Esophagus squamous epithelium (tissue), 5 donors: ENCODE data around the gene COL8A1. TPM values are rescaled to one million over a fixed set of nuclear protein-coding genes. Genes with fewer than 3 reads are reported as not detected.

ENCODE experiments used
- DNase-seq: peaks from one replicate; lab custom pipeline; 2025; lab: John Stamatoyannopoulos, UW
- H3K27ac ChIP-seq, 4 donors: fragments of 200-600 bp; sonication (generic); one replicate each; pipeline ENCODE4 v1.5.1; 2016 to 2019; ENCODE audit warnings: mild to moderate bottlenecking in 1 of 4
- H3K27me3 ChIP-seq, 4 donors: fragments of 200-600 bp; sonication (generic); 1 replicate in 3 of 4; 2 replicates in 1 of 4; pipeline versions ENCODE4 v1.5.1 to v1.6.0; 2017 to 2021; ENCODE audit warnings: antibody characterized with exemption in 1 of 4
- H3K36me3 ChIP-seq, 3 donors: fragments of 200-600 bp; sonication (generic); one replicate each; pipeline ENCODE4 v1.5.1; 2016 to 2019
- H3K4me1 ChIP-seq, 3 donors: fragments of 200-600 bp; sonication (generic); one replicate each; pipeline ENCODE4 v1.5.1; 2017 to 2019
- H3K4me3 ChIP-seq, 4 donors: fragments of 200-600 bp; sonication (generic); 1 replicate in 3 of 4; 2 replicates in 1 of 4; pipeline ENCODE4 v1.5.1; 2016 to 2019; ENCODE audit warnings: mild to moderate bottlenecking in 2 of 4, moderate library complexity in 1 of 4
- H3K9me3 ChIP-seq, 3 donors: fragments of 200-600 bp; sonication (generic); one replicate each; pipeline ENCODE4 v1.5.1; 2016 to 2019
- POLR2A ChIP-seq, 4 donors: fragments of 450-650 bp; IDR thresholded peaks; one replicate each; pipeline ENCODE4 v1.6.1; 2017; ENCODE audit warnings: antibody characterized with exemption in 4 of 4, mild to moderate bottlenecking in 4 of 4, moderate library complexity in 3 of 4
- WGBS, 2 donors: methylation state at CpG; one replicate each; pipeline ENCODE4 v1.1.5; 2018; 5-methylcytosine and 5-hydroxymethylcytosine counted together
- intact Hi-C: fragments of 100-400 bp; cut with DNase I; formaldehyde crosslinking; loops from one replicate; pipeline ENCODE4 v1.15.0; 2022
- total RNA-seq, 4 donors: library from RNA; depleted of rRNA; stranded (reverse); fragments of >200 nt; gene quantifications; one replicate each; pipeline ENCODE4 v1.1.0, GENCODE V29; 2016
- TF ChIP-seq, protein P1 (sequence below), 6 experiments: fragments of 450-650 bp in 4 of 6; fragments of 200-600 bp in 2 of 6; sonication (generic) in 2 of 6; IDR thresholded peaks; one replicate each; pipeline ENCODE4 v1.5.1; 2016 to 2019; ENCODE audit warnings: antibody characterized with exemption in 6 of 6, mild to moderate bottlenecking in 4 of 6, moderate library complexity in 4 of 6
- donor health status: DM: yes; HTN: yes; CAD: no.

COL8A1 gene
- total RNA-seq, 4 donors from 2014 or later: 2.3 to 15.6 (median 5.0) TPM

DNA sequence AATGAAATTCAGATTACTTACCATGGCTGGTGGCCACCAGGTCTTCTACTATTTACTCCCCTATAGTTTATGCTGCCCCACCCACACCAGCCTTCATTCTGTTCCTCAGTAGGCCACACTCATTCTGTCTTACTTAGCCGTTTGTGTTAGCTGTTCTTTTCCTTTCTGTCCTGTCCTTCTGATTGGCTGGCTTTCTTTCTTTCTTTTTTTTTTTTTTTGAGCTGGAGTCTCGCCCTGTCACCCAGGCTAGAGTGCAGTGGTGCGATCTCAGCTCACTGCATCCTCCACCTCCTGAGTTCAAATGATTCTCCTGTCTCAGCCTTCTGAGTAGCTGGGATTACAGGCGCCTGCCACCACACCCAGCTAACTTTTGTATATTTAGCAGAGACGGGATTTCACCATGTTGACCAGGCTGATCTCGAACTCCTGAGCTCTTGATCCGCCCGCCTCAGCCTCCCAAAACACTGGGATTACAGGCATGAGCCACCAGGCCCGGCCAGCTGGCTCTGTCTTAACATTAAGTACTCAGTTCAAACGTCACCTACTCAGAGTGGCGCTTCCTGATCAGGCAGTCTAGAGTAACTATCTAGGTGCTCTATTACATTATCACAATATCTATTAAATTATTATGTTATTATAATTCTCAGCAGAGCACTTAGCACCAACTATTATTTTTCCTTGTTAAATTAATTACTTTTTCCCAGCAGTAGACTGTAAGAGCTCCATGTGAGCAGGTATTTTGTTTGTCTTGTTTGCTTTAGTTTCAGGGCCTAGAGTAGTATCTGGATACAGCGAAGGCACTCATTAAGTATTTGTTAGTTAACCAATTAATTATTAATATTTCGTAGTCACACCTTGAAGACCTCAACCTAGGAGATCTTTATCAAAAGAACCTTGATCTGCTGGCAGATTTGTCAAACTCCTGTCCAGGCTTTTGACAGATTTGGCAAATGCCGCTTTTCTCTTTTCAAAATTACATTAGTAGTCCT, 185.6 kb downstream of the COL8A1 start:
- H3K27ac ChIP-seq: no peak overlapping the region
- no peak overlapping the region for H3K4me3 ChIP-seq
- H3K9me3 ChIP-seq: no peaks in the 10 kb centered on the region
- DNase-seq: no peak
- H3K27me3 ChIP-seq: no peaks in the 10 kb centered on the region
- intact Hi-C loops: no loop called here
- no peaks in the 10 kb centered on the region for H3K36me3 ChIP-seq
- TF ChIP-seq, protein P1, sequence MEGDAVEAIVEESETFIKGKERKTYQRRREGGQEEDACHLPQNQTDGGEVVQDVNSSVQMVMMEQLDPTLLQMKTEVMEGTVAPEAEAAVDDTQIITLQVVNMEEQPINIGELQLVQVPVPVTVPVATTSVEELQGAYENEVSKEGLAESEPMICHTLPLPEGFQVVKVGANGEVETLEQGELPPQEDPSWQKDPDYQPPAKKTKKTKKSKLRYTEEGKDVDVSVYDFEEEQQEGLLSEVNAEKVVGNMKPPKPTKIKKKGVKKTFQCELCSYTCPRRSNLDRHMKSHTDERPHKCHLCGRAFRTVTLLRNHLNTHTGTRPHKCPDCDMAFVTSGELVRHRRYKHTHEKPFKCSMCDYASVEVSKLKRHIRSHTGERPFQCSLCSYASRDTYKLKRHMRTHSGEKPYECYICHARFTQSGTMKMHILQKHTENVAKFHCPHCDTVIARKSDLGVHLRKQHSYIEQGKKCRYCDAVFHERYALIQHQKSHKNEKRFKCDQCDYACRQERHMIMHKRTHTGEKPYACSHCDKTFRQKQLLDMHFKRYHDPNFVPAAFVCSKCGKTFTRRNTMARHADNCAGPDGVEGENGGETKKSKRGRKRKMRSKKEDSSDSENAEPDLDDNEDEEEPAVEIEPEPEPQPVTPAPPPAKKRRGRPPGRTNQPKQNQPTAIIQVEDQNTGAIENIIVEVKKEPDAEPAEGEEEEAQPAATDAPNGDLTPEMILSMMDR (IDR thresholded peaks at IDR 0.05): no peak
- TF ChIP-seq POLR2A (IDR thresholded peaks at IDR 0.05): no peak
- 69 to 78% methylated on average over 12 to 14 of the region's 14 CpGs for WGBS, 2 donors
- H3K4me1 ChIP-seq: peaks cover 0 to 18% (median 1%) of the 10 kb centered on the region in 3 donors

DNA sequence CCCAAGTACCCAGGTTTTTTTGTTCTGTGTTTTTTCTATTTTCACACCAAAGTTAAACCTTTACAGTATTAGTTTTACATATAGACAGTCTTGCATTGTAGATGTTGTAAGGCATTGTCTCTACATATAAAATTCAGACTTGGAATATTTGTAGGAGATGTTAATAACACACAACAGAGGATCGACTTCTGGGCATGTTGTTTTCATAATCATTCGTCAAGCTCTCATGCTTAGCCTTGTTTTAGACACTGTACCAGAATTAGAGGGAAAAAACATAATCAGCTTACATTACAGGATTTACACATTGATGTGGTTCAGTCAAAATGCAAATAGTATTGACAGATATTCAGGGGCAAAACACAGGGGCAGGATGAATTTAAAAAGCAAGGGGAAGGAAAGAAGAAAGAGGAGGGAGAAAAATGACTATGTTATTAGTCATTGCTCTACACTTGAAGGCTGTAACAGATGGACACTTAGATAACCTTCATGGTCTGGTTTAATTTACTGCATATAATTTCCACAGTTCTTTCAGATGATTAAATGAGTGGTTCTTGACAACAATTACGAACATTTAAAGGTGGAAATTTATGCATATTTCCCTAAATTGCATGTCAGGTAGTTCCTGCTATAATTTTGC, 186.7 kb downstream of the COL8A1 start:
- H3K27ac ChIP-seq: no peak overlapping the region
- no peaks in the 10 kb centered on the region for H3K36me3 ChIP-seq
- intact Hi-C loops: no loop called here
- H3K4me1 ChIP-seq: peaks cover 0 to 10% (median 0%) of the 10 kb centered on the region in 3 donors
- no peaks in the 10 kb centered on the region for H3K27me3 ChIP-seq
- no peak overlapping the region for H3K4me3 ChIP-seq
- H3K9me3 ChIP-seq: no peaks in the 10 kb centered on the region
- TF ChIP-seq POLR2A (IDR thresholded peaks at IDR 0.05): no peak
- TF ChIP-seq, protein P1 (IDR thresholded peaks at IDR 0.05): no peak
- no peak for DNase-seq
- 46 to 57% methylated on average over 3 of the region's 3 CpGs for WGBS, 2 donors

DNA sequence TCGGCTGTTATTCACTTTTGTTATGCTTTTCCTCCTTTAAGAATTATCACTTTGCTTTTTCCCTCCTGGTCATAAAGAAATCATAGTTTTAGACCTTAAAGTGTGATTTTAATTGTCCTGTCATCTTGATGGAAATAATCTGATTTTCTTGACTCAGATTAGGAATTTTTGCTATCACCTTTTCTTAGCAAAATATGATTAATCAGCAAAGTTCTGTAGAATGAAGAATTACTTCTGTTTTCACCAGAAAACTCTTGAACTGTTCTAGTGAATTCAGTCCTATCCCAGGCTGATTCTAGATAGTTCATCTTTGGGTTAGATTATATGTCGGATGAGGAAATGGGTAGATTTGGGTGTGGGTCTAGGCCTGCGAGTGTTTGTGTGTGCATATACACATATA, 191.4 kb downstream of the COL8A1 start:
- intact Hi-C loops: no loop called here
- 84 to 85% methylated on average over 3 of the region's 3 CpGs for WGBS, 2 donors

DNA sequence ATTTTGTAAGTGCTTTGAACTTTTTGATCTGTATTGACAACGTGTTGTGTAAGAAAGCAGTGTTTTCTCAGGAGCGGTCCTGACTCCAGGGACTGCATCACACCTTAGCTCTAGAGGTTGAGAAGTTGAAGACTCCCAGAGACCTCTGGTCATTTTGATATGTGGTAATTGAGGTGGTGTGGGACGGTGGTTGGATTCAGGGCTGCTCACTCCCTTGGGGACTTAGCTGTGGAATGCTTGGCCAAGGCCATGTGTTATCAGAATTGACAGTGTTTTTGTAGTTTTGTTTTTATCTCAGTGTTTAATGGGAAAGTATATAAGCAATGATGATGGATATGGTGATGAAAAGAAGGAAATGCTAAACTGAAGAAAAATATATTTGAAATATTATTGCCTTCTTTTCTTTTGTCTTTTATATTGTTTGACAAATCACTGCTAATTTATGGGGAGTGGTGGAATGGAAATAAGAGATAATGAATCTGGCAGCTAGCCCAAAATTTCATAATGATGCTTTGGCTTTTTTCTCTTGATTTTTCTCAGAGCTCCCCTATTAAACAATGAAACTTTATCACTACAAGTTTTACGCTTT, 195.3 kb downstream of the COL8A1 start:
- TF ChIP-seq, protein P1 (IDR thresholded peaks at IDR 0.05): no peak
- no peak for TF ChIP-seq POLR2A (IDR thresholded peaks at IDR 0.05)
- H3K27ac ChIP-seq: peak overlapping the region in 1 of 4 donors; percentile 7
- no peak overlapping the region for H3K4me3 ChIP-seq
- H3K27me3 ChIP-seq: no peaks in the 10 kb centered on the region
- H3K4me1 ChIP-seq: peaks cover 0 to 24% (median 0%) of the 10 kb centered on the region in 3 donors
- H3K9me3 ChIP-seq: no peaks in the 10 kb centered on the region
- intact Hi-C loops: no loop called here
- no peak for DNase-seq
- H3K36me3 ChIP-seq: no peaks in the 10 kb centered on the region
- WGBS, 2 donors: 55 to 73% methylated on average over 4 of the region's 4 CpGs

More for the DNA sequence above, 191.4 kb downstream of the COL8A1 start:
- H3K27ac ChIP-seq: no peak overlapping the region
- no peaks in the 10 kb centered on the region for H3K36me3 ChIP-seq
- no peak overlapping the region for H3K4me3 ChIP-seq
- DNase-seq: no peak
- H3K27me3 ChIP-seq: no peaks in the 10 kb centered on the region
- no peaks in the 10 kb centered on the region for H3K9me3 ChIP-seq
- H3K4me1 ChIP-seq: peaks cover 0 to 21% (median 0%) of the 10 kb centered on the region in 3 donors
- TF ChIP-seq, protein P1 (IDR thresholded peaks at IDR 0.05): no peak
- TF ChIP-seq POLR2A (IDR thresholded peaks at IDR 0.05): no peak
